MM.1S (cell line): ENCODE measurements around the gene ZNF473.
A peak's percentile ranks its signal among the peaks of the same experiment; 100 is the strongest.

Experiments used
- DNase-seq: peaks from one replicate; pipeline ENCODE4 v3.0.0-alpha.2; 2015
- H2AFZ ChIP-seq: fragments of 300-600 bp; sonication (generic); 2 replicates; pipeline ENCODE4 v1.6.0; 2016; ENCODE audit warnings: antibody characterized with exemption, low read length
- H3F3A ChIP-seq: fragments of 300-600 bp; sonication (generic); 2 replicates; pipeline ENCODE4 v1.6.1; 2016; ENCODE audit warnings: mild to moderate bottlenecking, antibody characterized with exemption, low read length, moderate library complexity, mixed read lengths; ENCODE audit not compliant: insufficient read depth
- H3K27ac ChIP-seq: fragments of 300-600 bp; sonication (generic); 2 replicates; pipeline ENCODE4 v1.5.1; 2016; ENCODE audit warnings: mild to moderate bottlenecking, low read length
- H3K27me3 ChIP-seq: fragments of 300-600 bp; sonication (generic); replicated peaks from 2 replicates; pipeline ENCODE4 v1.6.0; 2016; ENCODE audit warnings: low read length; ENCODE audit not compliant: insufficient read depth
- H3K36me3 ChIP-seq: fragments of 300-600 bp; sonication (generic); replicated peaks from 2 replicates; pipeline ENCODE4 v1.6.1; 2016; ENCODE audit warnings: mild to moderate bottlenecking, low read length, mixed read lengths; ENCODE audit not compliant: insufficient read depth
- H3K4me1 ChIP-seq: fragments of 300-600 bp; sonication (generic); 2 replicates; pipeline ENCODE4 v1.6.1; 2016; ENCODE audit warnings: low read length, mixed read lengths
- H3K4me2 ChIP-seq: fragments of 300-600 bp; sonication (generic); 2 replicates; pipeline ENCODE4 v1.6.0; 2016; ENCODE audit warnings: low read depth, low read length
- H3K4me3 ChIP-seq: fragments of 300-600 bp; sonication (generic); 2 replicates; pipeline ENCODE4 v1.5.1; 2016; ENCODE audit warnings: low read length, mixed read lengths
- H3K79me2 ChIP-seq: fragments of 300-600 bp; sonication (generic); 2 replicates; pipeline ENCODE4 v1.6.1; 2016; ENCODE audit warnings: mixed run types, low read length, mixed read lengths
- H3K9ac ChIP-seq: fragments of 300-600 bp; sonication (generic); 2 replicates; pipeline ENCODE4 v1.6.1; 2016; ENCODE audit warnings: low read length, mixed read lengths
- H3K9me2 ChIP-seq: fragments of 300-600 bp; sonication (generic); replicated peaks from 2 replicates; pipeline ENCODE4 v1.6.1; 2016; ENCODE audit warnings: mild to moderate bottlenecking, low read length, mixed read lengths; ENCODE audit not compliant: insufficient read depth
- H3K9me3 ChIP-seq: fragments of 300-600 bp; sonication (generic); replicated peaks from 2 replicates; pipeline ENCODE4 v1.6.1; 2016; ENCODE audit warnings: mild to moderate bottlenecking, low read length, mixed read lengths; ENCODE audit not compliant: insufficient read depth
- H4K20me1 ChIP-seq: fragments of 300-600 bp; sonication (generic); 2 replicates; pipeline ENCODE4 v1.6.1; 2016; ENCODE audit warnings: mild to moderate bottlenecking, low read length, moderate library complexity, mixed read lengths; ENCODE audit not compliant: insufficient read depth
- CTCF ChIP-seq: fragments of 300-600 bp; sonication (generic); IDR thresholded peaks from 2 replicates; pipeline ENCODE4 v1.5.1; 2016; ENCODE audit warnings: antibody characterized with exemption, low read length, mixed read lengths
- EZH2 ChIP-seq: fragments of 300-600 bp; sonication (generic); optimal IDR thresholded peaks from 2 replicates; pipeline ENCODE3; 2017; ENCODE audit warnings: low read depth, mild to moderate bottlenecking, antibody characterized with exemption, low read length, mixed read lengths
- EZH2phosphoT487 ChIP-seq: fragments of 300-600 bp; sonication (generic); IDR thresholded peaks from 2 replicates; pipeline ENCODE4 v1.6.1; 2018; ENCODE audit warnings: antibody characterized with exemption, low read length

ZNF473 gene

GRCh38 chr19:49986354-49986753 is 39.5 kb upstream of the ZNF473 start:
- Histone ChIP-seq H4K20me1 (no peaks in the 10 kb centered on the region), H3K36me3 (no peaks in the 10 kb centered on the region), H3K9me3 (no peaks in the 10 kb centered on the region), H3K27ac (no peak overlapping the region), H3K4me3 (no peak overlapping the region), H3F3A (peaks cover 4% of the 10 kb centered on the region; the same call in 1 of the 2 replicates), H3K27me3 (no peaks in the 10 kb centered on the region), H3K79me2 (no peaks in the 10 kb centered on the region), H3K9me2 (no peaks in the 10 kb centered on the region), H3K4me2 (no peak overlapping the region), H3K4me1 (no peaks in the 10 kb centered on the region), H2AFZ (no peak overlapping the region), H3K9ac (no peak overlapping the region)
- no peak for TF ChIP-seq EZH2phosphoT487
- TF ChIP-seq CTCF, result no peak
- TF ChIP-seq EZH2, result no peak
- no peak for DNase-seq

GRCh38 chr19:49987159-49987698 is 38.6 kb upstream of the ZNF473 start:
- H3K36me3 ChIP-seq, result no peaks in the 10 kb centered on the region
- no peak overlapping the region for H3K4me2 ChIP-seq
- no peaks in the 10 kb centered on the region for H3K9me2 ChIP-seq
- no peak overlapping the region for H3K9ac ChIP-seq
- H3K79me2 ChIP-seq, result no peaks in the 10 kb centered on the region
- H3K9me3 ChIP-seq, result no peaks in the 10 kb centered on the region
- DNase-seq, result peak; percentile 91
- no peak overlapping the region for H3K27ac ChIP-seq
- TF ChIP-seq CTCF (0 out of 2 replicates have a peak, but pooled peaks have one; percentile 5), EZH2phosphoT487 (no peak)
- peaks cover 4% of the 10 kb centered on the region; the same call in 1 of the 2 replicates for H3F3A ChIP-seq
- H2AFZ ChIP-seq, result no peak overlapping the region
- H3K4me3 ChIP-seq, result no peak overlapping the region
- H4K20me1 ChIP-seq, result no peaks in the 10 kb centered on the region
- H3K4me1 ChIP-seq, result no peaks in the 10 kb centered on the region
- no peaks in the 10 kb centered on the region for H3K27me3 ChIP-seq

- Histone ChIP-seq H3K4me1 (no peaks in the 10 kb centered on the region), H3K9me3 (no peaks in the 10 kb centered on the region), H3K27ac (no peak overlapping the region), H3K9me2 (no peaks in the 10 kb centered on the region), H3K27me3 (no peaks in the 10 kb centered on the region), H3K79me2 (no peaks in the 10 kb centered on the region), H3K4me2 (no peak overlapping the region), H3K4me3 (no peak overlapping the region), H3K9ac (no peak overlapping the region), H4K20me1 (no peaks in the 10 kb centered on the region), H3K36me3 (no peaks in the 10 kb centered on the region), H2AFZ (no peak overlapping the region), H3F3A (peaks cover 4% of the 10 kb centered on the region; the same call in 1 of the 2 replicates)
- DNase-seq, result no peak
- TF ChIP-seq EZH2phosphoT487 (no peak), EZH2 (no peak), CTCF (no peak)
These were observed 37.8 kb upstream of the ZNF473 start for GRCh38 chr19:49988007-49988406.
